IMR-90 (cell line): ENCODE results near the gene SH2D4B.

ENCODE experiments used
- CTCF ChIP-seq: conservative IDR thresholded peaks from 2 replicates; pipeline ENCODE4 v1.5.1; 2012; ENCODE audit warnings: mild to moderate bottlenecking, low read depth, low read length, improper control_type of control experiment
- MAFK ChIP-seq: IDR thresholded peaks from 2 replicates; pipeline ENCODE4 v1.6.1; 2012; ENCODE audit warnings: low read depth, low read length, improper control_type of control experiment
- NFE2L2 ChIP-seq: fragments of 150-350 bp; IDR thresholded peaks from 2 replicates; pipeline ENCODE4 v1.6.1; 2016; ENCODE audit warnings: low read depth, mild to moderate bottlenecking, low read length
- POLR2A ChIP-seq: IDR thresholded peaks from 2 replicates; pipeline ENCODE4 v1.6.1; 2012; ENCODE audit warnings: mild to moderate bottlenecking, low read depth, low read length
- RFX5 ChIP-seq: IDR thresholded peaks from 2 replicates; pipeline ENCODE4 v1.8.0; 2012; ENCODE audit warnings: low read depth, mild to moderate bottlenecking, low read length, moderate library complexity

- no peak for TF ChIP-seq POLR2A
- no peak for TF ChIP-seq CTCF
- no peak for TF ChIP-seq RFX5
- no peak for TF ChIP-seq MAFK
- TF ChIP-seq NFE2L2, result no peak
Observed at GRCh38 chr10:80581469-80581835, 43.8 kb downstream of the SH2D4B start.
